ENCODE measurements around the gene TGFB2. TPM values are rescaled to one million over a fixed set of nuclear protein-coding genes. Genes with fewer than 3 reads are reported as not detected.

The TGFB2 gene
- total and polyA plus RNA-seq, 2 donors (not counting 1 experiment from before 2014, with no cell fraction given) = 0.55 to 0.76 TPM

- Mint-ChIP-seq H3K27ac (no peak overlapping the region), H3K27me3 (no peaks in the 10 kb centered on the region), H3K9me3 (ENCODE audit: insufficient read depth) (no peaks in the 10 kb centered on the region), H3K4me1 (peaks cover 3% of the 10 kb centered on the region), H3K4me3 (no peak overlapping the region)
- TF ChIP-seq, protein P1, sequence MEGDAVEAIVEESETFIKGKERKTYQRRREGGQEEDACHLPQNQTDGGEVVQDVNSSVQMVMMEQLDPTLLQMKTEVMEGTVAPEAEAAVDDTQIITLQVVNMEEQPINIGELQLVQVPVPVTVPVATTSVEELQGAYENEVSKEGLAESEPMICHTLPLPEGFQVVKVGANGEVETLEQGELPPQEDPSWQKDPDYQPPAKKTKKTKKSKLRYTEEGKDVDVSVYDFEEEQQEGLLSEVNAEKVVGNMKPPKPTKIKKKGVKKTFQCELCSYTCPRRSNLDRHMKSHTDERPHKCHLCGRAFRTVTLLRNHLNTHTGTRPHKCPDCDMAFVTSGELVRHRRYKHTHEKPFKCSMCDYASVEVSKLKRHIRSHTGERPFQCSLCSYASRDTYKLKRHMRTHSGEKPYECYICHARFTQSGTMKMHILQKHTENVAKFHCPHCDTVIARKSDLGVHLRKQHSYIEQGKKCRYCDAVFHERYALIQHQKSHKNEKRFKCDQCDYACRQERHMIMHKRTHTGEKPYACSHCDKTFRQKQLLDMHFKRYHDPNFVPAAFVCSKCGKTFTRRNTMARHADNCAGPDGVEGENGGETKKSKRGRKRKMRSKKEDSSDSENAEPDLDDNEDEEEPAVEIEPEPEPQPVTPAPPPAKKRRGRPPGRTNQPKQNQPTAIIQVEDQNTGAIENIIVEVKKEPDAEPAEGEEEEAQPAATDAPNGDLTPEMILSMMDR (IDR thresholded peaks at IDR 0.05) = no peak
- TF ChIP-seq EZH2 (IDR thresholded peaks at IDR 0.05; ENCODE audit: borderline replicate concordance, insufficient read depth, low read depth, low read length, poor library complexity, severe bottlenecking) = no peak
- H3K4me2 ChIP-seq (replicated peaks; ENCODE audit: low read depth, low read length, poor library complexity, severe bottlenecking) = no peak overlapping the region
- no peaks in the 10 kb centered on the region for H4K20me1 ChIP-seq (ENCODE audit: control insufficient read depth, insufficient read depth, low read length, poor library complexity, severe bottlenecking)
- H3K9me3 ChIP-seq (ENCODE audit: control extremely low read depth in 1 of 3, control insufficient read depth in 2 of 3, insufficient read depth in 1 of 3, low read length in 2 of 3) = no peaks in the 10 kb centered on the region
- no peaks in the 10 kb centered on the region for H3K27me3 ChIP-seq (replicated peaks in 1 of 4; ENCODE audit: control extremely low read depth in 1 of 4, control insufficient read depth in 3 of 4, insufficient read depth in 4 of 4, low read length in 3 of 4)
- H3K79me2 ChIP-seq (ENCODE audit: control insufficient read depth, insufficient read depth, low read length) = no peaks in the 10 kb centered on the region
- DNase-seq (no peak), ATAC-seq (ENCODE audit: low read depth) (no peak)
- WGBS (ENCODE audit: insufficient coverage) = no CpG with 5 or more reads among the region's 2 CpGs
- POLR2A ChIA-PET = no interaction called here
- H3K9ac ChIP-seq (ENCODE audit: low read length) = no peak overlapping the region
- H3K27ac ChIP-seq (ENCODE audit: low read length in 2 of 2) = no peak overlapping the region
- no peaks in the 10 kb centered on the region for H3K36me3 ChIP-seq (replicated peaks in 1 of 2; ENCODE audit: control extremely low read depth in 1 of 2, control insufficient read depth in 1 of 2, extremely low read depth in 1 of 2, insufficient read depth in 2 of 2, low read length in 1 of 2)
- no peak overlapping the region for H3K4me3 ChIP-seq (ENCODE audit: control extremely low read depth in 1 of 5, extremely low read depth in 1 of 5, insufficient read depth in 1 of 5, low read depth in 2 of 5, low read length in 4 of 5)
- H2AFZ ChIP-seq (ENCODE audit: insufficient read depth, low read depth, low read length, poor library complexity, severe bottlenecking) = no peak overlapping the region
- intact Hi-C loops (cut with micrococcal nuclease) = no loop called here
- CTCF ChIA-PET = no interaction called here
- H3K4me1 ChIP-seq (ENCODE audit: control insufficient read depth in 2 of 2, insufficient read depth in 2 of 2, low read length in 2 of 2) = no peaks in the 10 kb centered on the region
Observed at GRCh38 chr1:218485241-218485928, 140.2 kb downstream of the TGFB2 start.

- Histone ChIP-seq H3K4me1 (ENCODE audit: control insufficient read depth in 2 of 2, insufficient read depth in 2 of 2, low read length in 2 of 2) (no peaks in the 10 kb centered on the region), H3K4me3 (ENCODE audit: control extremely low read depth in 1 of 5, extremely low read depth in 1 of 5, insufficient read depth in 1 of 5, low read depth in 2 of 5, low read length in 4 of 5) (no peak overlapping the region), H3K27me3 (replicated peaks in 1 of 4; ENCODE audit: control extremely low read depth in 1 of 4, control insufficient read depth in 3 of 4, insufficient read depth in 4 of 4, low read length in 3 of 4) (no peaks in the 10 kb centered on the region), H3K36me3 (replicated peaks in 1 of 2; ENCODE audit: control extremely low read depth in 1 of 2, control insufficient read depth in 1 of 2, extremely low read depth in 1 of 2, insufficient read depth in 2 of 2, low read length in 1 of 2) (no peaks in the 10 kb centered on the region), H3K9me3 (ENCODE audit: control extremely low read depth in 1 of 3, control insufficient read depth in 2 of 3, insufficient read depth in 1 of 3, low read length in 2 of 3) (no peaks in the 10 kb centered on the region), H3K9ac (ENCODE audit: low read length) (no peak overlapping the region), H3K27ac (ENCODE audit: low read length in 2 of 2) (no peak overlapping the region), H4K20me1 (ENCODE audit: control insufficient read depth, insufficient read depth, low read length, poor library complexity, severe bottlenecking) (no peaks in the 10 kb centered on the region), H2AFZ (ENCODE audit: insufficient read depth, low read depth, low read length, poor library complexity, severe bottlenecking) (no peak overlapping the region), H3K79me2 (ENCODE audit: control insufficient read depth, insufficient read depth, low read length) (no peaks in the 10 kb centered on the region), H3K4me2 (replicated peaks; ENCODE audit: low read depth, low read length, poor library complexity, severe bottlenecking) (no peak overlapping the region)
- CTCF ChIA-PET = no interaction called here
- no CpG with 5 or more reads among the region's 3 CpGs for WGBS (ENCODE audit: insufficient coverage)
- no peak for DNase-seq
- TF ChIP-seq, protein P1 (IDR thresholded peaks at IDR 0.05) = no peak
- TF ChIP-seq EZH2 (IDR thresholded peaks at IDR 0.05; ENCODE audit: borderline replicate concordance, insufficient read depth, low read depth, low read length, poor library complexity, severe bottlenecking) = no peak
- Mint-ChIP-seq H3K4me1 (peaks cover 3% of the 10 kb centered on the region), H3K27ac (no peak overlapping the region), H3K27me3 (no peaks in the 10 kb centered on the region), H3K4me3 (no peak overlapping the region), H3K9me3 (ENCODE audit: insufficient read depth) (no peaks in the 10 kb centered on the region)
- no peak for ATAC-seq (ENCODE audit: low read depth)
- POLR2A ChIA-PET = no interaction called here
- intact Hi-C loops (cut with micrococcal nuclease) = no loop called here
Observed at GRCh38 chr1:218488531-218488930, 143.4 kb downstream of the TGFB2 start.
